GM21367 (cell line): Measurements from ENCODE around the gene FRG1.
"Not testable (repeated sequence)": the region's sequence is repeated elsewhere in the genome, so short reads cannot be mapped to it uniquely, and the experiment has no call there.

Source experiments
- ATAC-seq: cut with Tn5 transposase; IDR thresholded peaks from one replicate; pipeline ENCODE4 v1.9.1; 2021; ENCODE audit not compliant: unreplicated experiment

FRG1 gene

GRCh38 chr4:189940178-189941004 lies at the start of gene FRG1:
Gene FRG1, plus strand, starts transcription at chr4:189940872. Its CDS starts 138 bp downstream, at chr4:189941010.
- peak; percentile 100 for ATAC-seq

GRCh38 chr4:189897667-189898066 lies 43.0 kb upstream of the FRG1 start:
- no peak for ATAC-seq

- not testable (repeated sequence) for ATAC-seq
Observed at GRCh38 chr4:189899481-189900015, 41.1 kb upstream of the FRG1 start.

DNA sequence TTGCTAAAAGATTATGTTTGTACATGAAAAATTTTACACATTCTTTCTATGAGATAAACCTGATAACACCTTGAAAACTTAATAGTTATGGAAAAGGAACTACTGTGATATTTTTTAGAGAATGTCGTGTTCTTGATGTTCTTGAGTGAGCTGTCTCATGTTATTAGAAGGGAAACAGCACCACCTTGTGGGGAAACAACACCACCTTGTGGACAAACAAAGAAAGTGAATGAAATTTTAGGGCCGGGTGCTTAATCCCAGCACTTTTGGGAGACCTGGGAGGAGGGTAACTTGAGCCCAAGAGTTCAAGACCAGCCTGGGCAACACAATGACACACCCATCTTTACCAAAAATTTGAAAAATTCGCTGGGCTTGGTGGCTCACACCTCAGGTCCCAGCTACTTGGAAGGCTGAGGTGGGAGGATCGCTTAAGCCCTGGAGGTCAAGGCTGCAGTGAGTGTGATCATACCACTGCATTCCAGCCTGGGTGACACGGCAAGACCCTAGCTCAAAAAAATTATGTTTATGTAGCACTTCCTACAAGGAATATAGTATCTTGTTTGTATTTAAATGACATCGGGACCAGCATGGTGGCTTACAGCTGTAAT lies 36.1 kb upstream of the FRG1 start:
- ATAC-seq = not testable (repeated sequence)

DNA sequence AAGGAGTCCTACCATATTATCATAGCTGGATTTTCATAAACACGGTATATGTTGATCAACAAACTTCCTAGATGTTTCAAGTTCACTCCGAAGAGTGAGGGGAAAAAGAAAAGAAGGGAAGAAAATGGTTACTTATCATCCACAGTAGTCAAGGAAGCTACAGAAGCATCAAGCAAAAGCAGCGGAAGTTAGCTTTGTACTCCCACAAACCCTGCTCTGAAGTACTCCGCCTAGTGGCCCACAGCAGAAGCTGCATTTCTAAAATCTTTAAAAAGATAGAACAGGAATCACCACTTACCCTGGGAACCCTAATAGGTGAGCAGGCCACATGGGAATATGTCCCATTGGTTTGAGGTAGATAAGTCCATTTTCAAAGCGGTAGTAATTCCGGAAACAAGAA lies 28.5 kb upstream of the FRG1 start:
- no peak for ATAC-seq

DNA sequence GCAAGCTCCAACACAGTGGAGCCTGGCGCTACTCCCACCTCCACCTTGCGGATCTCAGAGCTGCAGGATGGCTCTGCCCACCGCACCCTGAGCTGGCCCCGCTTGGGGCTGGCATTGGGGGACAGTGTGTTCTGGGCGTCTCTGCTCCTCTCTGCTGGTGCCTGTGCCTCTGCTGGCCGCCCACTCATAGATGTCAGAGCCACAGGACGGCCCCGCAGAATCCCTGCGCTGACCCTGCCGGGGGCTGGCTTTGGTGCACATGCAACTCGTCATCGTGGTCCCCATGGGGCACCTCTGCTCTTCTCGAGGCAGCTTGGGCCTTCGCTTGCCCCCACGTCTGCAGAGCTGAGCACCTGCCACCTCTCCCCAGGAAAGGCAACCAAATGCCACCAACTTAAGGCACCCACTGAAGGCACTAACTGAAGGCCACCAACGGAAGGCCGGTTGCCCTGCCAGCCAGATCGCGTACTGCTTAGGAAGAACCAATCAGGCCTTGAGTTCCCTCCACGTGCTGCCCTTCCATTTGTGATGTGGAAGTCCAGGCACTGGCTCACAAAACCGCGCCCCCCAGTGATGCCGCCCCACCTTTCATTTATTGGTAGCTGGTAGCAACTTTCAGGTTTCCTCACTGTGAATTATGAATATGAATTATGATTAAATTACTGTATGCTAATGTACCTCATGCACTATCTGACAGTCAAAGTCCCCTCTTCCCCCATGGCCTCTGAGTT lies 23.3 kb upstream of the FRG1 start:
- no peak for ATAC-seq

GRCh38 chr4:189921058-189921457 lies 19.6 kb upstream of the FRG1 start:
- ATAC-seq = no peak

DNA sequence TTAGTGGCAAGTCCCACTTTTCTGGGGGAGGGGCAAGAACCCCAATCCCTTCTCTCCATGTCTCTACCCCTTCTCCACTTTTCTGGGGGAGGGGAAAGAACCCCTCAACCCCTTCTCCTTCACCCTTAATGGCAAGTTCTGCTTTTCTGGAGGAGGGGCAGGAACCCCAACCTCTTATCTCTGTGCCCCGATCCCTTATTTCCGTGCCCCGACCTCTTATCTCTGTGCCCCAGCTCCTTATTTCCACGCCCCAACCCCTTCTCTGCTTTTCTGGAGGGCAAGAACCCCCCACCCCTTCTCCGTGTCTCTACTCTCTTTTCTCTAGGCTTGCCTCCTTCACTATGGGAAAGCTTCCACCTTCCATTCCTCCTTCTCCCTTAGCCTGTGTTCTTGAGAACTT lies 13.9 kb upstream of the FRG1 start:
- not testable (repeated sequence) for ATAC-seq

DNA sequence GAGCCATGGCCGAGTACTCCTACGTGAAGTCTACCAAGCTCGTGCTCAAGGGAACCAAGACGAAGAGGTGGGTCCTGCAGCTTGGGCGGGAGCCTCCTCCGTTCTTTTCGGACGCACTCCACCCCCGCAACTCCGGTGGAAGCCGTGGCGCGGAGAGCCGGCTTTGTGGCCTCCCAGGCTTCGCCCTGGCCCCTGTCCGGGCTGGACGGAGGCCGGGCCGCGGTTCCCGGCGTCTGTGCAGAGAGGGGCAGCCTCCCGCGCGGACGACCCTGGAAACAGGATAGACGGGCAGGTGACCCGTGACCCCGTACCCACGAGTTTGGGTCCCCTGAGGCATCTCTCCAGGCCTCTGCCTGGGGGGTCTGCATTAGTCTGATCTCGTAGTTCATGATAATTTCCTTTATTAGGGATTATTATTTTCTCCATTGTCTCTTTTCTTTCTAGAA lies 356 bp downstream of the FRG1 start:
- peak; percentile 31 for ATAC-seq

DNA sequence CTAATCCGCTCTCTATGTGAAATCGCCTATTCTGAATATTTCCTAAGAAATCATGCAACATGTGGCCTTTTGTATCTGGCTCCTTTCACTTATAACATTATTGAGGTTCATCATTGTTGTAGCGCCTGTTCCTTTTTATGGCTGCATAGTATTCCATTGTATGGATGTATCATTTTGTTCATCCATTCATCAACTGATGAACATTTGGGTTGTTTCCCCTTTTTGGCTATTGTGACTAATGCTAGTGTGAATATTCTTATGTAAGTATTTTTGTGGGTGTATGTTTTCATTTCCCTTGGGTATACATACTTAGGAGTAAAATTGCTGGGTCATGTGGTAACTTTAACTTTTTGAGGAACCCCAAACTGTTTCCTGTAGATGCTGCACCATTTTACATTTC lies 1.7 kb downstream of the FRG1 start:
- not testable (repeated sequence) for ATAC-seq

GRCh38 chr4:189944077-189944476 lies 3.4 kb downstream of the FRG1 start:
- not testable (repeated sequence) for ATAC-seq

DNA sequence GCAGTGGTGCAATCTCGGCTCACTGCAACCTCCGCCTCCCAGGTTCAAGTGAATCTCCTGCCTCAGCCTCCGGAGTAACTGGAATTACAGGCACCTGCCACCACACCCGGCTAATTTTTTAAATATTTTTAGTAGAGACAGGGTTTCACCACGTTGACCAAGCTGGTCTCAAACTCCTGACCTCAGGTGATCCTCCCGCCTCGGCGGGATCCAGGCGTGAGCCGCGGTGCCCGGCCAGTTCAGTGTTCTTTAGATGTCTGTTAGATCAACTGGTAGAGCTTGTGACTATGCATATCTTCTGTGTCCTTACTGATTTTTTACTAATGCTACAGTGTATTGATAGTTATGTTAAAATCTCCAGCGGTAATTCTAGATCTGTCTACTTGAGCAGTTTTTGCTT lies 6.2 kb downstream of the FRG1 start:
- not testable (repeated sequence) for ATAC-seq

GRCh38 chr4:189948486-189948885 lies 7.8 kb downstream of the FRG1 start:
- ATAC-seq = not testable (repeated sequence)

DNA sequence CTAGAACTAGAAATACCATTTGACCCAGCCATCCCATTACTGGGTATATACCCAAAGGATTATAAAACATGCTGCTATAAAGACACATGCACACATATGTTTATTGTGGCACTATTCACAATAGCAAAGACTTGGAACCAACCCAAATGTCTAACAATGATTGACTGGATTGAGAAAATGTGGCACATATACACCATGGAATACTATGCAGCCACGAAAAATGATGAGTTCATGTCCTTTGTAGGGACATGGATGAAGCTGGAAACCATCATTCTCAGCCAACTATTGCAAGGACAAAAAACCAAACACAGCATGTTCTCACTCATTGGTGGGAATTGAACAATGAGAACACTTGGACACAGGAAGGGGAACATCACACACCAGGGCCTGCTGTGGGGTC lies 28.6 kb downstream of the FRG1 start:
- not testable (repeated sequence) for ATAC-seq

DNA sequence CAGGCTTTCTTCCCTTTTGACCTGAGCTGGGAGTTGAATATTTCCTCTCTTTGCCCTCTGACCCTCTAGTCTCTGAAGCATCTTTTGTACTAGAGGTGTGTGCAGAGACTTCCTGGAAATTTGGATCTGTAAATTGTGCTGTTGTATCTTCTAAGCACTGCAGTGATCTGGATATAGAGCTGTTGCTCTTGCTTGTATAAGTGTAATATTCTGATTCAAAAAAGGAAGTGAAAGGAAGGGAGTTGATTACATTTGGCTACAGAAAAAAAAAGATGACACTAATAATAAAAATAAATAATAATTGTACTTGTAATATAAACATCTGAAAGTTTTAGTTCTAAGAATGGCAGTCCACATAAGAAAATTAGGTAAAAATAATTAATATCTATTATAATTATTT lies 33.0 kb downstream of the FRG1 start:
- ATAC-seq = no peak

GRCh38 chr4:189974056-189974455 lies 33.4 kb downstream of the FRG1 start:
- no peak for ATAC-seq

DNA sequence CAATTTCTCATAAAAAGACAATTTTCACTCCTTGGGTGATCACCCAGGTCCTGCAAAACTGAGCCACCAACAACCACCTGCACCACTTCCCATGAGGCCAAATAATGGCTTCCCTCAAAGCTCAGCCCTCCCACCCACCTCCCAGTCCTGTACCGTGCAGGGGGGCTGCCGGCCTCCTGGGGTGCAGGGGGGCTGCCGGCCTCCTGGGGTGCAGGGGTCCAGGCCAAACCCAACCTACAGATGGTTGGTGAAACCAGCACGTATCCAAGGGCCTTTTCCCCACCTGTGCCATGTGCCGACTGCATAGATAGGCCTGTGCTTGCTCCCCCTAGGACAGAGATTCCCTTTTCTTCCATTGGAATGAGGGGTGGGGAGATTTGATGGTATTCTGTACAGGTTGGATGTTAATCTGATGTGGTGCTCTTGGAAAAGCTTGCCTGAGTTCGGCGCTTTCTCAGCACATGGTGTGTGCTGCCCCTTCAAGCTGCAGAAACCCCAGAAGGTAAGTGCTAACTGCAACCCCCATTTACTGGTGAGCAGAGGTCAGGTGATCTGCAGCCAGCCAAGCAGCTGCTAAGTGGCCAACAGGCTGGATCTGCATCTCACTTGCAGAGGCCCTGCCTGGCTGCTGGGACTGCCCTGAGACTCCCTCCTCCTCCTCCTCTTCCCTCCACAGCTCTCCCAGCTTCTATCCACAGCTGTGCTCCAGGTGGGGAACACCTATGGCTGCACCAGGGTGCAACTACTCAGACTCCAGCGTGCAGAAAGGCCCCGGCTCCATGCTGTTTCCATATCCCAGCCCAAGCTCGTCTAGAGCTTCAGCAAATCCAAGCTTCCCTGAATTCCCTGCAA lies 38.8 kb downstream of the FRG1 start:
- no peak for ATAC-seq

GRCh38 chr4:189980292-189980691 lies 39.6 kb downstream of the FRG1 start:
- ATAC-seq = not testable (repeated sequence)

DNA sequence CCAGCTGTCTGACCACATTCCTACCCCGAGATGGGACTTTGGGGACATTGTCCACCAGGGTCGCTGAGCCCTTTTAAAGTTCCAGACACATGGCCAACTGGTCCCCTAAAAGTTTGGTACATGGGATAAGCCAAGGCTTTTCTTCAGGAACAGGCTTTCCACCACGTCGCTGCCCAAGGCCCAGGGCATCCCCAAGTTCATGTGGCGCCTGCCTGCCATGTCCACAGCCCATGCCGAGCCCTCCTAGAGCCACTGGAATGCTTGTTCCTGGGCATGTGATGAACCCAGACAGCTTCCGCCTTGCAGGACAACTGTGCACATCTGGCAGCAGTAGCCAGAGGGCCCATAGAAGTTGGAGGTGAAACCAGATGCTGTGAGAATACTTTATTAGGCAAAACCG lies 41.3 kb downstream of the FRG1 start:
- ATAC-seq = no peak

- ATAC-seq = not testable (repeated sequence)
Observed at GRCh38 chr4:189983916-189984526, 43.3 kb downstream of the FRG1 start.
